GM20431 (cell line): ENCODE data around the gene ELMO3.

Experiments
- in situ Hi-C: fragments of 300-500 bp; cut with MseI, MboI; formaldehyde crosslinking; loops from one replicate; pipeline ENCODE4 v1.15.0; 2020; ENCODE audit warnings: low sequenced_read_pairs; ENCODE audit not compliant: unreplicated experiment

ELMO3 gene

DNA sequence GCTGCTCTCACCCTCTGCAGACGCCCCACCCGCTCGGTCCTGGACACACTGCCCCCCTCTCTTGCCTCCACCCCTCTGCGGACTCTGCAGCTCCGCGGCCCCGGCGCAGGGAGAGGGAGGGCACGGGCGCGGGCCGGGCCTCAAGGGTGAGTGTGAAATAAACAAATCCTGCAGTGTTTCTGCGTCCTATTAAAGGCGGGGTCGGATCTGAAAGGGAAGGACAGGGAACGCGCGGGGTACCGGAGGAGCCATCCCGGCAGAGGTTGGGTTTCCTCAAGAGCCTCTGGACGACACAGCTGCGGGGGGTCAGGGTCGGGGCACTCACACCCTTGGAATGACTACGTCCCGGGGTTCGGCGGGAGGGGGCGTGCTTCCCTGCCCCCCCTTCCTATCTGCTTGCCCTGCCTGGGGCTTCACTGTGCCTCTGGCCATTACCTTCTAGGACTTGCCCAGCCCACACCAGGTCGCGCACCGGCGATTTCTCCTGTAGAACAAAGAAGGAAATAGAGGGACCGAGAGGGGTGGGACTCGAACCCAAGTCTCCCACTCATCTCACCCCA is 34.9 kb upstream of the ELMO3 start:
- in situ Hi-C loops, result no loop called here

GRCh38 chr16:67164599-67165061 is 34.3 kb upstream of the ELMO3 start, which contains the start of gene HSF4:
HSF4 (plus strand) TSS chr16:67164745; CDS start chr16:67164812, 67 bp downstream.
- in situ Hi-C loops, result no loop called here

- in situ Hi-C loops, result no loop called here
These were observed 33.5 kb upstream of the ELMO3 start for GRCh38 chr16:67165121-67166078.

GRCh38 chr16:67166110-67166547 is 32.8 kb upstream of the ELMO3 start:
- in situ Hi-C loops, result no loop called here

DNA sequence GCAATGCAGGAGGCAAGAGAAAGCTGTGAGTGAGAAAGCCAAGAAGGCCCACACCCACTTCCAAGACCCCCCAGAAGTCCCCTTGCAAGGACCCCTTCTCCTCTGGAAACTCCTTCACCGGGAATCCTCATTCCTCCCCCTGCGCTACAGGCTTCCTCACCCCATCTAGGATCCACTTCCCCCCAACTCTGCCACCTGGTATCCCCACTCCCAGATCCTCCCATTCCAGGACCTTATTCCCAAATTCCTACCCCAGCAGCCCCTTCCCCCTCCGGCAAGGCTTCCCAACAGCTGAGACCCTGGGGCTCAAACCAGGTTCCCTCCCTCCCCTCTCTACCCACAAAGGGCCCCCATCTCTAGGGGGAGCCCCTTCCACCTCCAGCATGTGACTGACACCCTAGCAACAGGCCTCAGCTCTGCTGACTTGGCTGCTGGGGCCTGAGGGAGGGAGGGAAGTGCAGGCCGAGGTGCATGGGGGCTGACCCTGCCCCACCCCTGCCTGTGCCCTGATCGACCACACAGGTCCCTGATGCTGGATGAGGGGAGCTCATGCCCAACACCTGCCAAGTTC is 32.2 kb upstream of the ELMO3 start:
- in situ Hi-C loops, result no loop called here

DNA sequence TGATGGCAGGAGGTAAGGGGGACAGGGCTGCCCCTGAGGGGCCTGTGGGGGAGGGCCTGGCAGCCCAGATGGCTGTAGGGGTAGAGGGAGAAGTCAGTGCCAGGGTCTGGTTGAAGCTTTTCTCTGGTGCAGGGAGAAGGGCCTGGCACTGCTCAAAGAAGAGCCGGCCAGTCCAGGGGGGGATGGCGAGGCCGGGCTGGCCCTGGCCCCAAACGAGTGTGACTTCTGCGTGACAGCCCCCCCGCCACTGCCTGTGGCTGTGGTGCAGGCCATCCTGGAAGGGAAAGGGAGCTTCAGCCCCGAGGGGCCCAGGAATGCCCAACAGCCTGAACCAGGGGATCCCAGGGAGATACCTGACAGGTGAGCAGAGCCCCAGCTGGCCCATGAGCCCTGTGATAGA is 31.3 kb upstream of the ELMO3 start:
- in situ Hi-C loops, result no loop called here

DNA sequence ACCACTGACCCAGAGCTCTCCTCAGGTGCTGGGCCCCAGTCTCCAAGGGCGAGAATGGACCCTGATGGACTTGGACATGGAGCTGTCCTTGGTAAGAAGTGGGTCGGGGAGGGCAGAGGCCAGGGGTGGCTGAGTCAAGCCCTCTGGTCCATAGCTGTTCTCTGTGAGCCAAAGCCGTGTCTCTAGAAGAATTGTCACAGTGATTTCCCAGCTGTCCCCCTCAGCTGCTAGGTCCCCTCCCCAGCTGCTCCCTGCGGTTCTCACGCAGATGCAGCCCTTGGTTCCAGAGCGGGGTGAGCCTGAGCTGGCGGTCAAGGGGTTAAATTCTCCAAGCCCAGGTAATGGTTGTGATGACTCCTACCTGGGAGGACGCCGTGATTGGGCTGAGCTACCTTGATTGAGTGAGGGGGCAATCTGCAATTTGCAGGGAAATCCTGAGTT is 29.9 kb upstream of the ELMO3 start:
- in situ Hi-C loops, result no loop called here

DNA sequence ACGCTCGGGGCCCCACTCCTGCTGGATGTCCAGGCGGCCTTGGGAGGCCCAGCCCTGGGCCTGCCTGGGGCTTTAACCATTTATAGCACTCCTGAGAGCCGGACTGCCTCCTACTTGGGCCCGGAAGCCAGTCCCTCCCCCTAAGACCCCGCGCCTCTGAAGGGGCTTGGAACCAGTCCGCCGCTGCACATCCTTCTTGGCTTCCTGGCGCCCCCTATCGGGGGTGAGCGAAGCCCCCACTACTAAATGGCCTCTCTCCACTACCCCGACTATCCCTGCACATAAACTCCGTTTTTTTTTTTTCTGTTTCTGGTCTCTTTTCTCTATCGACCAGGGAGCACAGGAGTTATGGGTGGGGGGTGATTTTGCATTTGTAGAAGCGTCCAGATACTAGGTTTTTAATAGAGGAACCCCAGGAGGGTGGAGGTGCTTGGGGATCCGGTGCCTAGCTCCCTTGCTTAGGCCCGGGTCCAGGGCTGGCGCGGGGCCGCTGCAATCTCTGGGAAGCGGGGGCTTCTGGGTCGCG is 29.2 kb upstream of the ELMO3 start:
- in situ Hi-C loops, result no loop called here

DNA sequence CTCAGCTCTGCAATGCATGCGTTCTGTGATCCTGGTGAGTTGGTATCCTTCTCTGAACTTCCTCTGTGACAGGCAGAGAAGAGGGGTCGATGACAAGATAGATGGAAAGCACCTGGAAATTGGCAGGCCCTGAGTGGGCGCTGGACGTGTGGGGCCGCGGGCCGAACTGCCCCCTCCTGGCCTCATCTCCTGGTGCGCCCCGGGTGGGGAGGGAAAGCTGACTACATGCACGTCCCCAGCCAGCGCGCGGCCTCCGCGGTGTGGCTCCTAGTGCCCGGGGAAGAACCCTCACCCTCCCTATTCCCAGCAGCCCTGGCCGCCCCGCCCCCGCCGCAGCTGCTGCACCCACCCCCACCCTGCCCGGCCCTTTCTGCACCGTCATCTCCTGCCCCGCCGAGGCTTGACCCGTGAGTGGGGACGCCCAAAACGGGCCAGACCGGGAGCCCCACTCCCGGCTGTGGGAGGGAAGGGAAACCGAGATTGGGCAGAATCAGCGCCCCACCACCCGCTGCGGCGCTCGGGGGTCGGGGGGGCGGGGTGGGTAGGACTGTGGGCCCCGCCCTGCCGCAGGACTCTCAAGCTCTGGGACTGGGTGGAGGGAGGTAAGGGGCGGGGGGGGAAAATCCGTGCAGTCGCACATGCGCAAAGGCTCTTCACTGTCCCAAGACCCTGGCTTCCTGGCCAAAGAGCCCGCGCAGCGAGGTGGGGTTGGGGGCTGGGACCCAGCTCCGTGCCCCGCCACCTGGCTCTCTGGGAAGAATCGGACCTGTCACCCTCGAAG is 28.6 kb upstream of the ELMO3 start, which contains the start of gene NOL3:
Gene NOL3 (plus strand): TSS at position 371 of the 781 bp plus-strand sequence.
- in situ Hi-C loops, result no loop called here

- in situ Hi-C loops, result no loop called here
These were observed 27.8 kb upstream of the ELMO3 start for GRCh38 chr16:67170949-67171649.

DNA sequence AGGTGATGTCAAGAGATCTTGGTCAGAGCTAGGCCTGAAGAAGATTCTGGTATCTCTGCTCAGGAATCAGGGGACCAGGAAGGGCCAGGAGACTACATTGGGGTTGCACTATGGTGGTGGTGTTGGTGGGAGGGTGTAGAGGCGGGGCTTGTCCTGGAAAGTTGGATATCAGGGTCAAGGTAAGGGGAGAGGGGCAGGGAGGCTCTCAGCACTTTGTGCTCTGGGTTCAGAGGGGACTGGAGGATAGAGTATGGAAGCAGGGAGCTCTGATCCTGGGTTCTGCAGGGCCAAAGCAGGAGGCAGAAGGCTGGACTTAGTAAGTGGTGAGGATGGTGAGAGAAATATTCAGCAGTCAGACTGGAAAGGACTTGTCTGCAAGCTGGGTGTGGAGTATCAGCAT is 25.6 kb upstream of the ELMO3 start:
- in situ Hi-C loops, result no loop called here

GRCh38 chr16:67173808-67174705 is 24.9 kb upstream of the ELMO3 start:
- in situ Hi-C loops, result no loop called here

GRCh38 chr16:67174706-67175231 is 24.2 kb upstream of the ELMO3 start:
- in situ Hi-C loops, result no loop called here

GRCh38 chr16:67176662-67177061 is 22.3 kb upstream of the ELMO3 start:
- in situ Hi-C loops, result no loop called here

GRCh38 chr16:67177743-67178699 is 20.9 kb upstream of the ELMO3 start:
- in situ Hi-C loops, result no loop called here

DNA sequence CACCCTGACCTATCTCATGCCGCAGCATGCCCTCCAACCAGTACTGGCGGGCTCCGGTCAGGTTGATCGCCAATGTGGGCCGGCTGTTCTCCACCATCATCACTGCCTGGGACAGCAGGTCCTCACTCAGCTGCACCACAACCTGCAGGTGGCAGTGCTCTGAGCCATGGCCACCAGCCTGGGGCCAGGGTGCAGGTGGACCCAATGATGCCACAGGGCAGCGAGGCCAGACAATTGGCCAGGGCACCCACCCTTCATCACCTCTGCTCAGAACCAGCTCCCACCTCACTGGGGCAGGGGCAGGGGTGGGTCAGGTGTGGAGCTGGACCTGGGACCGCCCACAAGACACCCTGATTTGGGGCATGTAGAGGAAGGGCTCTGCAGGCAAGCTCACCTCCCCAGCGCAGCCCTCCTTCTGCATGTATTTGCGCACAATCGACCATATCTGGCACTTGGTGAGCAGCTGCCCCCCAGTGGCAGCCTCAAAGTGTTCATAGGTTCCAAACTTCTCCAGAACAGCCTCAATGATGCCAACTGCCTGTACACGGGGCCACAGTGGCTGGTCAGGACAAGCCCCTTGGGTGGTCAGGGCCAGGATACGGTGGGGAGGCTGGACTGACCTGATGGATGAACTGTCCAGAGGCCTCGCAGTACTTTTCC is 19.4 kb upstream of the ELMO3 start:
- in situ Hi-C loops, result no loop called here
